Mucosa of gallbladder (tissue), 1 donor: ENCODE data around the gene ELP4. TPM values are rescaled to one million over a fixed set of nuclear protein-coding genes. Genes with fewer than 3 reads are reported as not detected.

Experiments used
- DNase-seq: peaks from one replicate; pipeline ENCODE4 v3.0.0-alpha.2; 2020; ENCODE audit warnings: low spot score
- total RNA-seq: library from RNA; stranded (reverse); gene quantifications from one replicate; pipeline ENCODE4 v1.2.1, GENCODE V29; 2021
- donor health status: DM: no; HTN: no; CAD: no.

The ELP4 gene
- total RNA-seq, 1 donor from 2014 or later: 14.4 TPM

- DNase-seq: no peak
Observed at GRCh38 chr11:31822927-31823643, 313.5 kb downstream of the ELP4 start.

GRCh38 chr11:31823644-31824331, 314.2 kb downstream of the ELP4 start:
- DNase-seq: no peak

GRCh38 chr11:31824332-31824878, 314.8 kb downstream of the ELP4 start:
- DNase-seq: no peak

- no peak for DNase-seq
Observed at GRCh38 chr11:31824879-31825837, 315.6 kb downstream of the ELP4 start.

- DNase-seq: no peak
Observed at GRCh38 chr11:31825838-31826484, 316.4 kb downstream of the ELP4 start.

- no peak for DNase-seq
Observed at GRCh38 chr11:31826536-31827438, 317.2 kb downstream of the ELP4 start.

GRCh38 chr11:31827455-31828206, 318.1 kb downstream of the ELP4 start:
- no peak for DNase-seq

- no peak for DNase-seq
Observed at GRCh38 chr11:31828217-31828616, 318.6 kb downstream of the ELP4 start.

- no peak for DNase-seq
Observed at GRCh38 chr11:31830406-31830805, 320.8 kb downstream of the ELP4 start.

- DNase-seq: no peak
Observed at GRCh38 chr11:31834237-31834636, 324.7 kb downstream of the ELP4 start.

Other genes with a start within 250 kb of the ELP4 start
- 8.1 TPM for gene DCDC1, start 140.0 kb upstream of the ELP4 start, total RNA-seq
- 11.8 TPM for gene DNAJC24, start 139.9 kb upstream of the ELP4 start, total RNA-seq
- gene IMMP1L, start 145 bp upstream of the ELP4 start, total RNA-seq: 18.8 TPM